Left kidney (tissue), 1 donor: Measurements from ENCODE around the gene ELFN2. TPM values are rescaled to one million over a fixed set of nuclear protein-coding genes. Genes with fewer than 3 reads are reported as not detected.

Experiments used
- polyA plus RNA-seq: library from polyadenylated mRNA; unstranded; fragments of 120-200 nt; gene quantifications from one replicate; pipeline ENCODE4 v1.2.1, GENCODE V29; 2013; ENCODE audit not compliant: insufficient read length

ELFN2 gene
- polyA plus RNA-seq, 1 donor = 1.1 TPM

Other genes starting within 250 kb of the ELFN2 start
- 32.2 TPM for gene C1QTNF6, start 239.2 kb downstream of the ELFN2 start, polyA plus RNA-seq
- gene SSTR3, start 215.0 kb downstream of the ELFN2 start, polyA plus RNA-seq = 0.75 TPM
- 5.1 TPM for gene RAC2, start 183.2 kb downstream of the ELFN2 start, polyA plus RNA-seq
- gene CYTH4, start 145.0 kb downstream of the ELFN2 start, polyA plus RNA-seq = 3.9 TPM
- 9.7 TPM for gene MFNG, start 58.9 kb upstream of the ELFN2 start, polyA plus RNA-seq
- gene CARD10, start 91.9 kb upstream of the ELFN2 start, polyA plus RNA-seq = 20.3 TPM
- 30.8 TPM for gene CDC42EP1, start 133.0 kb upstream of the ELFN2 start, polyA plus RNA-seq
- gene LGALS2, start 152.6 kb upstream of the ELFN2 start, polyA plus RNA-seq = 34.6 TPM
- 69.4 TPM for gene GGA1, start 181.4 kb upstream of the ELFN2 start, polyA plus RNA-seq
- 27.1 TPM for gene SH3BP1, start 212.2 kb upstream of the ELFN2 start, polyA plus RNA-seq
- gene PDXP, start 231.2 kb upstream of the ELFN2 start, polyA plus RNA-seq = 15.4 TPM
- gene LGALS1, start 248.2 kb upstream of the ELFN2 start, polyA plus RNA-seq = 326 TPM